A204.1 (cell line): ENCODE results near the gene PYURF.
"Not testable (repeated sequence)": the region's sequence is repeated elsewhere in the genome, so short reads cannot be mapped to it uniquely, and the experiment has no call there.

ENCODE experiments used
- FAIRE-seq: peaks from 2 replicates; lab custom pipeline; 2012; peaks lifted over from hg19 to GRCh38; lab: Jason Lieb, UNC

PYURF gene, protein sequence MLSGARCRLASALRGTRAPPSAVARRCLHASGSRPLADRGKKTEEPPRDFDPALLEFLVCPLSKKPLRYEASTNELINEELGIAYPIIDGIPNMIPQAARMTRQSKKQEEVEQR

DNA sequence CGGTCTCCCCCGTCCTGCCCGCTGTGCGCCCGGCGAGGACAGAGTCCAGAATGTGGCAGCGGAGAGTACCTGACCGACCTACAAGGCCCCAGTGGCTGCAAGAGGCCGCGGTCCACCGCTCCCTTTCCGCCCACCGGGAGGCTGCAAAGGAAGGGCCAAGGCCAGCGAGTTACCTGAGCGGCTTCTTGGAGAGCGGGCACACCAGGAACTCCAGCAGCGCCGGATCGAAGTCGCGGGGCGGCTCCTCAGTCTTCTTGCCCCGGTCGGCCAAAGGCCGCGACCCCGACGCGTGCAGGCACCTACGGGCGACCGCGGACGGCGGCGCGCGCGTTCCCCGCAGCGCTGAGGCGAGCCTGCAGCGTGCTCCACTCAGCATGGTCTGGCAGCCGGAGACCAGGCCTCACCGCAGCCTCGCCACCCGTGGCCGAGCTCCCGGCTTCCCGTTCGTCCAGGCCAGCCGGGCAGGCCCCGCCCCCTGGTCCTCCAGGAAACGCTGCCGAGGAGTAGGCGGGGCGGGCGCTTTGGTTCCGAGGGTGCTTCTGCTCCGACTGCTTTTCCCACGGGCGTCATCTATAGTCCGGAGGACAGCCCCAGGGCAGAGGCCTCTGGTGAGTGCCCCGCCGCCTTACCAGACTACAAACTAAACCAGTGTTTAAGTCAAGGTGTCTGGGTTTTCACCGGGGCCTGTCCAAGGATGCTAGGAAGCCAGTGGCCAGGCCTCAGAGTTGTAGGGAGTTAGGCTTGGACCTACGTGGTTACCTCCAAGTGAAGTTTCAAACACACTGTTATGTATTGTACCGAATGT lies at the start of gene PYURF:
Gene PYURF, minus strand, starts transcription at position 452 of the 805 bp plus-strand sequence. Its CDS starts 76 bp downstream, at position 376.
- no peak for FAIRE-seq

DNA sequence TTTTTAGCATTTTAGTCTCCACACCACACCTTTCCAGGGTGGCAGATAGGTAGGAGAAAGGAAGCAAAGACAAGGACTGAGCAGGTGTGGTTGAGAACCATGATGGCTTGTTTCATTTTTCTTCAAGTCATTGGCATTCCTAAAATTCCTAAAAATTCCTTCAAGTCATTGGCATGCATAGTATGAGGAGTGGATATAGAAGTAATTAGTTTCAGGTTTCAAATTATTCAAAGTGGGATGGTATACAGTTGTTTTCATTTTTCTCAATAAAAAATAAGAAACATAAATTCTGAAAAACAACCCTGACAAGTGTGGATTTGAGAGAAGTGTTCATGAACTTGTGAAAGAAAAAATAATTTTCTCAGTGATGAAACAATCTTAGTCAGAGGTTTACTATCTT lies 46.4 kb upstream of the PYURF start:
- FAIRE-seq: peak; percentile 3

DNA sequence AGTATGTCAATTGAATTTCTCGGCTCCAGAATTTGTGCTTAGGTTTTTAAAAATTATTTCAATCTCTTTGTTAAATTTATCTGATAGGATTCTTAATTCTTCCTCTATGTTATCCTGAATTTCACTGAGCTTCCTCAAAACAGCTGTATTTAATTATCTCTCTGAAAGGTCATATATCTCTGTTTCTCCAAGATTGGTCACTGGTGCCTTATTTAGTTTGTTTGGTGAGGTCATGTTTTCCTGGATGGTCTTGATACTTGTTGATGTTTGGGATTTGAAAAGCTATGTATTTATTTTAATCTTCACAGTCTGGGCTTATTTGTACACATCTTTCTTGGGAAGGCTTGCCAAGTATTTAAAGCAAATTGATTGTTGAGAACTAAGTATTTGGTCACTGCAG lies 44.0 kb upstream of the PYURF start:
- FAIRE-seq: no peak

DNA sequence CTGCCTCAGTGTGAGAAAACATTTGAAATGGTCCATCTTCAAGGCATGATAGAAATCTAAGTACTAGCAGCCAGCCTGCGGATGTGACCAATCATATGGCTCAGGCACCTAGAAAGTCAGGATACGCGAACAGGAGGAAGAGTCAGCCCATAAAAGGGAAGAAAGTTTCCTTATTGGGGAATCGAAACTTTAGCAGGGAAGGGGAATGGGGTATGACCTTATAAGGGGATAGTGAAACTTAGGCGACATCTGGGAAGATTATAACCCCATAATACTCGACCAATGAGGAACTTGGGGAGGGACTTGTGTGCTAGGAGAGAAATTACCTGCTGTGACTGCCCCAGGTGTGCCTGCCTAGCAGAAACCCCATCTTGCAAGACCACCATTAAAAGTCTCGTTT lies 26.2 kb upstream of the PYURF start:
- no peak for FAIRE-seq

DNA sequence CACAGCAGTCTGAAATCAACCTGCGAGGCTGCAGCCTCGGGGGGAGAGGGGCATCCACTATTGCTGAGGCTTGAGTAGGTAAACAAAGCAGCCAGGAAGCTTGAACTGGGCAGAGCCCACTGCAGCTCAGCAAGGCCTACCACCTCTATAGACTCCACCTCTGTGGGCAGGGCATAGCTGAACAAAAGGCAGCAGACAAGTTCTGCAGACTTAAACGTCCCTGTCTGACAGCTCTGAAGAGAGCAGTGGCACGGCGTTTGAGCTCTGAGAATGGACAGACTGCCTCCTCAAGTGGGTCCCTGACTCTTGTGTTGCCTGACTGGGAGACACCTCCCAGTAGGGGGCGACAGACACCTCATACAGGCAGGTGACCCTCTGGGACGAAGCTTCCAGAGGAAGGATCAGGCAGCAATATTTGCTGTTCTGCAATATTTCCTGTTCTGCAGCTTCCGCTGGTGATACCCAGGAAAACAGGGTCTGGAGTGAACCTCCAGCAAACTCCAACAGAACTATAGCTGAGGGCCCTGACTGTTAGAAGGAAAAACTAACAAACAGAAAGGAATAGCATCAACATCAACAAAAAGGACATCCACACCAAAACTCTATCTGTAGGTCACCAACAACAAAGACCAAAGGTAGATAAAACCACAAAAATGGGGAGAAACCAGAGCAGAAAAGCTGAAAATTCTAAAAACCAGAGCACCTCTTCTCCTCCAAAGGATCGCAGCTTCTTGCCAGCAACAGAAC lies 15.9 kb upstream of the PYURF start:
- FAIRE-seq: not testable (repeated sequence)

DNA sequence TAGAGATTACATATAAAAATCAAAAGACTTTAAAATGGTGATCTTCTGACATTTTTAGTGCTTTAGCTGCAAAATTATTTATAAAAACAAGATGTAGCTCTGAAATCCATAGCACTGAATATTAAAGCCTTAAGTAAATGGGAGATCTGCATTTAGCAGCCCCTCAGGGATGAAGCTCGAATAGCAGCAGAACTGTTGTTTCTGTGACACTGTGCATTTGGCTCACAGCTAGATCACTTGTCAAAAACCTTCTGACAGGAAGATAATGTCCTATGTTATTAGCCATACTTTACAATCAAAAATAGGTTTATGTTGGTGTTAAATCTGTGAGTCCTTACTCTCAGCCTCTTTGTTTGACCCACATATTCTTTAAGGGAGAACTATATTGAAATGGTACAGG lies 14.1 kb upstream of the PYURF start:
- FAIRE-seq: no peak

DNA sequence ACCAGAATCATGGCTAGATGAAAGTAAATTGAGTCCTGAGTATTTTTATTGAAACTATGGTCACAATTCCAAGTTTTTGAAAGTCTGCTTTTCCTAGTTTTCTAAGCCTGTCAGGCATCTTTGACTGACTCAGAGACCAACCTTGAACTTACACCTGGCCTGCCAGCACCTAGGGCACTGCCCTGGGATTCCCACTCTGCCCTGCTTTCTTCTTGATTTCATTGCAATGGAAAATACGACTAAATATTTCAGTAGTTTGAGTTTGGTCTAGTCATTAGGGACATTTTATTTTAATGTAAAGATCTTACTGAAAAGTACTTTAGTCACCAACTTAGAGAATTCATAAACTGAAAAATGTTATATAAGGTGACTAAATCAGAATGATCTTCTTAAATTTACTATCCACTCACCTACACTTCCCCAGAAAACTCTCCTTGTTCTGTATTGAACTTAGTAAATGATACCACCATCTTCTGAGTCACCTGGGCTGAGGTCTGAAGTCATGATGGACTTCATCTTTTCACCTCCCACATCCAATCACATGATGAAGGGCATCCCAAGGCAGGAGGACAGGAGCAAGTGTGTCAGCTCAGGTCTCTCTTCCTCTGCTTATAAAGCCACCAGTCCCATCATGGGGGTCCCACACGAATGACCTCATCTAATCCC lies 11.6 kb upstream of the PYURF start:
- no peak for FAIRE-seq

DNA sequence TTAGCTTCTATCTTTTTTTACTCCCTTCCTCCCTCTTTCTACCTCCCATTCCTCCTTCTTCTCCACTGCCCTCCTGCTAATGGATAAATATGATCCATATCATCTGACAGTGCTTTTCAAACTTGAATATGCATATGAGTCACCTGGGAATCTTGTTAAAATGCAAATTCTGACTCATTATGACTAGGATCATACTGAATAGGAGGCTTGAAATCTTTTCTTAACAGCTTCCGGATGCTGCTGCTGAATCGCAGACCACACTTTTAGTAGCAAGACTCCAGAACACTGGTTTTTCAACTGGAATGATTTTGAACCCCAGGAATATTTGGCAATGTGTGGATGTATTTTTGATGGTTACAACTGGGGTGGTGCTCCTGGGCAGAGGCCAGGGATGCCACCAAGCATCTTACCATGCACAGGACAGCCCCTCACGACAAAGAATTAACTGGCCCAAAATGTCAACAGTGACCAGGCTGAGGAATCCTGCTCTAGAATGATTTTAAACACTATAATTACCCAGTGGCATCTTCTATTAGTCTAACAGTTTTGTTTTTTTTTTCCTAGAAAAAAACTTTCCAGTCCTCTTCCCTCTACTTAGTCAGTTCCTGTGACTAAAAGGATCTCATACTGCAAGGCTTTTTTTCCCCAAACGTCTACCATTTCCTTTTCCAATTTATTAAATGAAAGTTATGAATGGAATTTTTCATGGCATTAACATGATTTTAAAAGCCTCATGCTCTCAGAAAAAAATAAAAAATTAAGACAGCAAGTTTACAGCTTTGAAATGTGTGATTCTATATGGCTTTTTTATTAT lies 10.6 kb upstream of the PYURF start:
- no peak for FAIRE-seq

DNA sequence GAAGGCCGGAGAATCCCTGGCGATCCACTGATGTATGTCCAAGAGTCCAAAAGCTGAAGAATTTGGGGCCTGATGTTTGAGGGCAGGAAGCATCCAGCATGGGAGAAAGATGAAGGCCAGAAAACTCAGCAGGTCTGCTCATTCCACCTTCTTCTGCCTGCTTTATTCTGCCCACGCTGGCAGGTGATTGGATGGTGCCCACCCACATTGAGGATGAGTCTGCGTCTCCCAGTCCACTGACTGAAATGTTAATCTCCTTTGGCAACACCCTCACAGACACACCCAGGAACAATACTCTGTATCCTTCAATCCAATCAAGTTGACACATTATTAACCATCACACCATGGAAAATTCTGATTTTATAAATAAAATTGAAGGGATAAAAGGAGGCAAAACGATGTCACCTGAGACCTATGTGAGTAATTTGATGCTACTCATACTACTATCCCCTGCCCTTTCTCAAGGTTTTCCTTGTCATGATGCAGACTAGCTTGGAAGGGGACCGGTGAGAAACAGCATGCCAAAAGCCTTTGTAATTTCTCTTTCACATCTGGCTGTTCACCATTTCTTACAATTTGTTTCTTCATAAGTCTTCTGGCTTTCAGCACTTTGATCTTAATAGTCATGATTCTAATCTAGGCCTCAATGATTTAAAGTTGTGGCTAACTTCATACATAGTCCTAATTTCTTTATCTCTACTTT lies 9.7 kb upstream of the PYURF start:
- FAIRE-seq: no peak

DNA sequence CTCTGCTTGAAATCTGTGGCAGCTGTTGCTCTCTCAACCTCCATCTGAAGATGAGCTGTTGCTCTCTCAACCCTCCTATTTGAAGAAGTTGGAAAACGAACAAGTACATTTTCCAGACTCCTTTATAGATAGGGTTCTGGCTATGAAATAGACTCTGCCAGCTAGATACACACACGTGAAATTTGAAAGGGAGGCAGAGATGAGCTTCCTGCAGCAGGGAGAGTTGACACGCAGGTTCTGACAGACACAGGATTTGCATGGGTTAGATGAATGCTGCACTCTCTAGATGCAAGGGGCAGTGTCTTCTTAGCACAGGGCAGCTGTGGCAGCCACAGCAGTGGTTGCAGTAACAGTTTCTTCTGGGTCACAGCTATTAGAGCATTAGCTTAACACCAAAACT lies 8.0 kb upstream of the PYURF start:
- no peak for FAIRE-seq

DNA sequence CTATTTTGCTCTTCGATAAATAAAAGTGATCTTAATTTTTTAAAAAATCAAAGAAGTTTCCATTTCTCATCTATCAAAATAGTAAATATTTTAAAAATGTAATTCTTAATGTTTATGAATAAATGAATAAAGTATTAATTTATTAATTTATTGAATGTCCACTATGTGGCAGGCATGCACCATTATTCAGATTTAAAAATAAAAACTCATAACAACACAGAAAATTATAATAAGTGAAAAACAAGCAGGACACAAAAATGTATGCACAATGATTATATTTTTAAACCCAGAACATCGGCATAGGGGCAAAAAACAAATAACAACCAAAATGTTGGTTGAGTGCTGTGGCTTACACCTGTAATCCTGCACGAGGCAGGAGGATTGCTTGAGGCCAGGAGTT lies 5.3 kb upstream of the PYURF start:
- FAIRE-seq: peak; percentile 94

DNA sequence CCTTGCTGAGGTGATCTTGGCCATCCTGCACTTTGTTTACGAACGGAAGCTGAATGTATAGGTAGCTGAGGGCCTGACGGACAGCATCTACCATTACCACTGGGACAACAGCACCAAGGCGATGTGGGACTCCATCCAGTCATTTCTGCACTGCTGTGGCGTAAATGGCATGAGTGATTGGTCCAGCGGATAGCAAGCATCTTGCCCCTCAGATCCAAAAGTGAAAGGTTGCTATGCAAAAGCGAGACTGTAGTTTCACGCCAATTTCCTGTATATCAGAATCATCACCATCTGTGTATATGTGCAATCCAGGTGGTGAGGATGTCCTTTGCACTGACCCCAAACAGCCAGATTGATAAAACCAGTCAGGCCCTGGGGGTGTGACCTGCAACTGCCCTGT lies 4.2 kb upstream of the PYURF start:
- FAIRE-seq: no peak

DNA sequence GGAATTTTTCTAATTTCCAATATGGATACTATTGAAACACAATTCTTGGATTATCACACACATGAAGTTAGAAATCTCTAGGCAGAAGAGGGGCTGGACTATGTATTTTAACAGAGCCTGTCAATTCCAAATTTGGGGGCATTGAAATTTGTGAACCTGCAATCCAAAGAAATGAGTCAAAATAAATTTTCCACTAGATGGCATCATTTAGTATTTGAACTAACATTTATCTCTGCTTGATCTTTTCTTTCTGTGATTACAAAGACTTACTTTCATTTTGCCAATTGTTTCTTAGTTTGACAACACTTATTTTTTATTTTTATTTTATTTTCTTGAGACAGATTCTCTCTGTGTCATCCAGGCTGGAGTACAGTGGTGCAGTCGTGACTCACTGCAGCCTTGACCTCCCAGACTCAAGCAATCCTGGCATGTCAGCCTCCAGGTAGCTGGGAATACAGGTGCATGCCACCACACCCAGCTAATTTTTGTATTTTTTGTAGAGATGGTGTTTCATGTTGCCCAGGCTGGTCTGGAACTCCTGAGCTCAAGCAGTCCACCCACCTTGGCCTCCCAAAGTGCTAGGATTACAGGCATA lies 2.7 kb upstream of the PYURF start:
- peak; percentile 84 for FAIRE-seq

DNA sequence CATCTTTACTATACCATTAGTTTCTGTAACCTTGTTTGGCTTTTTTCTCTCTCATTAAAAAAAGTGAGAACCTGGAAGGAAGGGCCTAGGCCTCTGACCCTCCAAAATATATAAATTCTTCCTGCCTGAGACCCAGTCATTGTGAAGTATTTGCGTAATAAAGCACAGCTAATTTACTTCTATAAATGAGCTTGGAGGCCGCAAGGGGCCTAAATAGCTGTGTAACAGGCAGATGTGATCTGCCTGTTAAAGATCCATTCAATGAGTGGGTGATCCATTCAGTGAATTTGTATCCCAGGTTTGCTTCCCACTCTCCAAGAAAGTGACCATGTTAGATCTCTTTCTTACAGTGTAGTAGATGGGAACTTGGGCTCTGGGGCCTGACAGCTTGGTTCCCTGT lies 595 bp upstream of the PYURF start:
- FAIRE-seq: no peak

DNA sequence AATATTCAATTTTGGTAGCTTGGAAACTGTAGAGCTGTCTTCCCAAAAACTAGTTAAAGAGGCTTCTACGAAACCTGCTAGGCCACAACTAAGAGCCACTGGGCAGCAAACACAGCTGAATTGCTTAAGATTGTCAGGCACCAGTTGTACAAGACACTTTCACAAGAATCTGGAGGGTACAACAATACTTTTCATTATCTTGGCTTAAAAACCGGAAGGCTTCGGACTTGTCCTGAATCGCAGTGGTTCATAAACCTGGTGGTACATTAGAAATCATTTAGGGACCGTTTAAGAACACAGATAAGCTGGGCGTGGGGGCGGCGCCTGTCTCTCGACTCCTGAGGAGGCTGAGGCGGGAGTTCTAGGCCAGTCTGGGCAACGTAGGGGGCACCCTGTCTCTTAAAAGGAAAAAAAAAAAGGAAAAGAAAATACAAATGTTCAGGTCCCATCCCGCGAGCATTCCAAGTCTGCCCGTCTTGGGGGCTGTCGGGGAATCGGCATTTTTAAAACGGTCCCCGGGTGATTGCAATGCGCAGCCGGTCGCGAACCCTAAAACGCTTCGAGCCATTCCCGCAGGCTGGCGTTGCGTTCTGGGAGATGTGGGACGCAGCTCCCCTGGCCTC lies 763 bp downstream of the PYURF start:
- FAIRE-seq: no peak

DNA sequence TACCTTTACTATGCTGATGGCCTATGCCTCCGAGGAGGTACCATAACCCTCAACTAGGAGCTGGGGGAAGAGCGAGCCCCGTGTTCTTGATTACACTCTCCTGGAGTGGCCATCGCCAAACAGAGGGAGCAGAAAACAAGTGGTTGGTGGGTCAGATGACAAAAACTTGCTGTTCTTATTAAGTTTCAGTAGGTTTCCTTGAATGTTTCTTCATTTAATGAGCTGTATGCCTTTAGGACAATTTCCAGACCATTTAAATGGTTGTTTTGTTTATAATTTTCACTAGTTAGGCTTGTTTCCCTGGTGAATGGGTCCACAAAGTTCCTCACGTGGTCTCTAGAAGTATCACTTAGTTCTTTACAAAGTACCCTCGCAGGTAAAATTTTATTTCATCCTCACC lies 4.7 kb downstream of the PYURF start:
- FAIRE-seq: no peak

DNA sequence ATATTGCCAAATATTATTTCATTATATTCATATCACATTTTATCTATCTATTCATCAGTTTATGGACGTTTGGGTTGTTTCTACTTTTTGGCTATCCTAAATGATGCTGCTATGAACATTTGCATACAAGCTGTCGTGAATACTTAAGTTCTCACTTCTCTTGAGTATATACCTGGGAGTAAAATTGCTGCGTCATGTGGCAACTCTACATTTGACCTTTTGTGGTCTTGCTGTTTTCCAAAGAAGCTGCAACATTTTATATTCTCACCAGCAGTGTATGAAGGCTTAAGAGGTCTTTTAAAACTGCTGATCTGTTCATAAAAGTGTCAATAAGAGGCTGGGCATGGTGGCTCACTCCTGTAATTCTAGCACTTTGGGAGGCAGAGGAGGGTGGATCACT lies 5.8 kb downstream of the PYURF start:
- no peak for FAIRE-seq

DNA sequence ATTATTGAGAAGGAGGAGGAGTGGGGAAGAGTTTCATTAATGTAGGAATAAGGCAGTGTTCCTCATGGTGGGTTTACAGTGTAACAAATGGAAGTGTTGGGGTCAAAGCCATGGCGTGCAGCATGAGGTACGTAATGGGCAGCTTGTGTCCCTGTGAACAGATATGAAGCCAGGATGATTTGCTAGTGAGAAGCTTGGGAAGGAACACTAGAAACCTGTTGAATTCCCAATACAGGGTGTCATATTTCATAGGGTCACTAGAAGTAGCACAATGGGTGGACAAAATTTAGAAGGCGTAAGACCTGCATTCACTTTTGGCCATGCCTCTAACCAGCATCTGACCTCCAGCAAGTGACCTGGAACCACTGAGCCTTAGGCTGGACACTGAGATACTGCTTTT lies 6.8 kb downstream of the PYURF start:
- FAIRE-seq: no peak

DNA sequence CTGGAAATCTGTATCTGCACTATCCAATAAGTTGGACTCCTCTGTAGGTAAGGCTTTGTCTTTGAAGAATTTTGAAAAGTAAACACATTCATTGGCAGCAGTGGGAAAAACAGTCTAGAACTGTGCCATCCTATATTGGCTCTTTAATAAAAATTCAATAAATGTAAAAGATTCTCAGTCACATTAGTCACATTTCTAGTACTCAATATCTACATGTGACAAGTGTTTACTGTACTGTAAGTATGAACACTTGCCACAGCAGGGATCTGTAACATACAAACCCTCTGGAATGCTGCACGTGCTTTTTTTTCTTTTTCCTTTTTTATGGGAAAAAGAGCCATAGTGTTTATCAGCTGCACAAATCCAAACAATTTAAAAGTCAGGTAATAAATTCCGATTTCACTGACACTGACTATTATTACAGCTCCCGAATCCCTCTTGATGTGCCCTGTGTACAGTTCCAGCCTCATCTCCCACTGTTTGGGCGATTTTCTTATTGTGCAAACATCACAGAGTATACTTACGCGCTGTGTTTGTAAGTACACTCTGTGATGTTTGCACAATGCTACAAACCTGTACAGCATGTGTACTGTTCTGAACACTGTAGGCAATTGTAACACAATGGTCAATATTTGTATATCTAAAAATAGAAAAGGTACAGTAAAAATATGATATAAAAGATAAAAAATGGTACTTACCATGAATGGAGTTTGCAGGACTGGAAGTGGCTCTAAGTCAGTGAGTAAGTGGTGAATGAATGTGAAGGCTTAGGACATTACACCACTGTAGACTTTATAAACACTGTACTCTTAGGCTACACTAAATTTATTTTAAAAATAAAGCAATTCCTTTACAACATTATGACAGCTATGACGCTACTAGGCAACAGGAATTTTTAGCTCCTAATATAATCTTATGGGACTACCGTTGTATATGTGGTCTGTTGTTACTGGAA lies 8.7 kb downstream of the PYURF start:
- no peak for FAIRE-seq
